Body of pancreas (tissue), 4 donors: ENCODE data around the gene CYP2D6. TPM values are rescaled to one million over a fixed set of nuclear protein-coding genes. Genes with fewer than 3 reads are reported as not detected.

Experiments used
- ATAC-seq: fragments of 150-250 bp; one replicate; pipeline ENCODE4 v1.9.1; 2016
- DNase-seq, 4 donors: peaks; one replicate each; pipeline ENCODE4 v3.0.0-alpha.2; 2019
- H3K27ac ChIP-seq, 4 donors: fragments of 200-600 bp; sonication (generic); 1 replicate in 3 of 4; 2 replicates in 1 of 4; pipeline versions ENCODE4 v1.5.1 to v1.6.1; 2016 to 2019; ENCODE audit warnings: mild to moderate bottlenecking in 1 of 4, mixed read lengths in 1 of 4, moderate library complexity in 1 of 4
- H3K27me3 ChIP-seq, 2 donors: fragments of 200-600 bp; sonication (generic); one replicate each; pipeline ENCODE4 v1.6.0; 2016; ENCODE audit warnings: mild to moderate bottlenecking in 1 of 2
- H3K36me3 ChIP-seq, 2 donors: fragments of 200-600 bp; sonication (generic); replicated peaks in 1 of 2; 2 replicates each; pipeline ENCODE4 v1.5.1; 2016; ENCODE audit warnings: low read depth in 2 of 2; ENCODE audit not compliant: insufficient read depth in 1 of 2
- H3K4me1 ChIP-seq: fragments of 200-600 bp; sonication (generic); one replicate; pipeline ENCODE4 v1.6.0; 2016
- H3K4me3 ChIP-seq, 2 donors: fragments of 200-600 bp; sonication (generic); 1 replicate in 1 of 2; 2 replicates in 1 of 2; pipeline ENCODE4 v1.5.1; 2016 to 2019
- H3K9me3 ChIP-seq, 3 donors: fragments of 200-600 bp; sonication (generic); 1 replicate in 2 of 3; 2 replicates in 1 of 3; pipeline ENCODE4 v1.5.1; 2016
- CTCF ChIP-seq, 7 experiments: fragments of 450-650 bp in 4 of 7; fragments of 200-600 bp in 3 of 7; sonication (generic) in 3 of 7; IDR thresholded peaks; one replicate each; pipeline ENCODE4 v1.5.1; 2016 to 2019; ENCODE audit warnings: antibody characterized with exemption in 7 of 7
- POLR2A ChIP-seq, 3 donors: fragments of 450-650 bp; IDR thresholded peaks; one replicate each; pipeline ENCODE4 v1.6.1; 2016; ENCODE audit warnings: antibody characterized with exemption in 3 of 3, mild to moderate bottlenecking in 2 of 3
- WGBS, 2 donors: methylation state at CpG; one replicate each; pipeline ENCODE4 v1.1.5; 2017; 5-methylcytosine and 5-hydroxymethylcytosine counted together
- intact Hi-C: fragments of 100-400 bp; cut with DNase I; formaldehyde crosslinking; loops from one replicate; pipeline ENCODE4 v1.15.1; 2023
- total RNA-seq, 2 donors: library from RNA; depleted of rRNA; stranded (reverse); fragments of >200 nt; gene quantifications; one replicate each; pipeline ENCODE4 v1.1.0, GENCODE V29; 2016

Gene CYP2D6
- total RNA-seq, 2 donors from 2014 or later, result 0.52 to 2.0 TPM

- Histone ChIP-seq H3K36me3 (peaks cover 0 to 2% of the 10 kb centered on the region in 2 donors), H3K9me3 (no peaks in the 10 kb centered on the region), H3K27ac (peak overlapping the region in 1 of 4 donors; percentile 36), H3K27me3 (no peaks in the 10 kb centered on the region), H3K4me3 (no peak overlapping the region), H3K4me1 (peaks cover 16% of the 10 kb centered on the region)
- 73 to 87% methylated on average over 5 of the region's 5 CpGs for WGBS, 2 donors
- ATAC-seq (no peak), DNase-seq (no peak)
- intact Hi-C loops, result no loop called here
- TF ChIP-seq POLR2A (IDR thresholded peaks at IDR 0.05), result no peak
These were observed 40.8 kb upstream of the CYP2D6 start for GRCh38 chr22:42171417-42171816.

- TF ChIP-seq POLR2A (IDR thresholded peaks at IDR 0.05), result no peak
- no peak for TF ChIP-seq CTCF (IDR thresholded peaks at IDR 0.05)
- ATAC-seq, result no peak
- 44 to 45% methylated on average over 5 of the region's 5 CpGs for WGBS, 2 donors
- no peaks in the 10 kb centered on the region for H3K27me3 ChIP-seq
- intact Hi-C loops, result no loop called here
- H3K4me1 ChIP-seq, result peaks cover 16% of the 10 kb centered on the region
- H3K9me3 ChIP-seq, result no peaks in the 10 kb centered on the region
- no peak for DNase-seq
- peaks cover 0 to 2% of the 10 kb centered on the region in 2 donors for H3K36me3 ChIP-seq
- no peak overlapping the region for H3K27ac ChIP-seq
- no peak overlapping the region for H3K4me3 ChIP-seq
These were observed 40.3 kb upstream of the CYP2D6 start for GRCh38 chr22:42170946-42171345.

GRCh38 chr22:42169055-42169469, 38.5 kb upstream of the CYP2D6 start:
- 56 to 59% methylated on average over 7 of the region's 7 CpGs for WGBS, 2 donors
- H3K9me3 ChIP-seq, result no peaks in the 10 kb centered on the region
- DNase-seq (peak; percentile 66 to 79 (median 74)), ATAC-seq (peak; percentile 72)
- TF ChIP-seq CTCF (IDR thresholded peaks at IDR 0.05), result peak; percentile 83 to 99 (median 84)
- TF ChIP-seq POLR2A (IDR thresholded peaks at IDR 0.05), result no peak
- no peak overlapping the region for H3K4me3 ChIP-seq
- intact Hi-C loops, result loop anchor here (5.0 kb wide), 1 partner anchor 263 kb away; the partner anchor contains the start of gene NFAM1
- H3K4me1 ChIP-seq, result peaks cover 16% of the 10 kb centered on the region
- H3K36me3 ChIP-seq, result peaks cover 0 to 2% of the 10 kb centered on the region in 2 donors
- H3K27me3 ChIP-seq, result no peaks in the 10 kb centered on the region
- no peak overlapping the region for H3K27ac ChIP-seq

- TF ChIP-seq POLR2A (IDR thresholded peaks at IDR 0.05) (no peak), CTCF (IDR thresholded peaks at IDR 0.05) (no peak)
- intact Hi-C loops, result loop anchor here (5.0 kb wide), 1 partner anchor 264 kb away; the partner anchor contains the start of gene NFAM1
- Histone ChIP-seq H3K9me3 (no peaks in the 10 kb centered on the region), H3K27me3 (no peaks in the 10 kb centered on the region), H3K36me3 (peaks cover 0 to 2% of the 10 kb centered on the region in 2 donors), H3K27ac (no peak overlapping the region), H3K4me3 (no peak overlapping the region), H3K4me1 (peaks cover 16% of the 10 kb centered on the region)
- WGBS, 2 donors, result 85 to 87% methylated on average over 14 to 15 of the region's 15 CpGs
- DNase-seq, result no peak
- ATAC-seq, result no peak
These were observed 37.9 kb upstream of the CYP2D6 start for GRCh38 chr22:42168476-42168875.

- no peak for TF ChIP-seq CTCF (IDR thresholded peaks at IDR 0.05)
- no peak for TF ChIP-seq POLR2A (IDR thresholded peaks at IDR 0.05)
- intact Hi-C loops, result loop anchor here (5.0 kb wide), 1 partner anchor 265 kb away; the partner anchor contains the start of gene NFAM1
- no peak for DNase-seq
- H3K36me3 ChIP-seq, result peaks cover 0 to 2% of the 10 kb centered on the region in 2 donors
- H3K27me3 ChIP-seq, result no peaks in the 10 kb centered on the region
- H3K9me3 ChIP-seq, result no peaks in the 10 kb centered on the region
- H3K4me1 ChIP-seq, result peaks cover 7% of the 10 kb centered on the region
- ATAC-seq, result no peak
- WGBS, 2 donors, result 77 to 83% methylated on average over 7 to 10 of the region's 10 CpGs
- no peak overlapping the region for H3K27ac ChIP-seq
- H3K4me3 ChIP-seq, result no peak overlapping the region
These were observed 36.5 kb upstream of the CYP2D6 start for GRCh38 chr22:42167066-42167465.
